Activated T-helper 1 cell treated with anti-CD3 and anti-CD28 coated beads, Interleukin-12 subunit alpha, Interleukin-12 subunit beta, Interleukin-2, Interleukin-4 antibody, amounts not matched to agents 30 ng/mL and 10 ng/mL and 1 ng/mL, durations not matched to agents 14 hours and 24 hours and 36 hours (primary cell): ENCODE results near the gene AUTS2. TPM values are rescaled to one million over a fixed set of nuclear protein-coding genes. Genes with fewer than 3 reads are reported as not detected.
A peak's percentile ranks its signal among the peaks of the same experiment; 100 is the strongest.
"Not testable (repeated sequence)": the region's sequence is repeated elsewhere in the genome, so short reads cannot be mapped to it uniquely, and the experiment has no call there.

ENCODE experiments used
- DNase-seq: peaks from one replicate; pipeline ENCODE4 v3.0.0; 2021; ENCODE audit warnings: low spot score
- H3K27ac Mint-ChIP-seq: one replicate; pipeline ENCODE4 v1.8.0; 2021; ENCODE audit warnings: mild to moderate bottlenecking, mixed read lengths
- H3K27me3 Mint-ChIP-seq: one replicate; pipeline ENCODE4 v1.8.0; 2022; ENCODE audit warnings: mild to moderate bottlenecking, moderate library complexity, mixed read lengths; ENCODE audit not compliant: insufficient read depth
- H3K36me3 Mint-ChIP-seq: one replicate; pipeline ENCODE4 v1.8.0; 2021; ENCODE audit warnings: low read depth, mixed read lengths
- H3K4me1 Mint-ChIP-seq: one replicate; pipeline ENCODE4 v1.8.0; 2021; ENCODE audit warnings: low read depth, mixed read lengths
- H3K4me3 Mint-ChIP-seq: one replicate; pipeline ENCODE4 v1.8.0; 2021; ENCODE audit warnings: mild to moderate bottlenecking, moderate library complexity, mixed read lengths
- H3K9me3 Mint-ChIP-seq: one replicate; pipeline ENCODE4 v1.8.0; 2021; ENCODE audit warnings: mixed read lengths
- intact Hi-C: fragments of 100-400 bp; cut with micrococcal nuclease; formaldehyde crosslinking; loops from one replicate; pipeline ENCODE4 v1.15.1; 2024
- total RNA-seq: library from RNA; stranded (reverse); gene quantifications from 2 replicates; pipeline ENCODE4 v1.2.3, GENCODE V29; 2022

The AUTS2 gene
- total RNA-seq, 1 donor from 2014 or later: 2.7 TPM

- intact Hi-C loops: no loop called here
- Mint-ChIP-seq H3K4me3 (no peak overlapping the region), H3K4me1 (no peaks in the 10 kb centered on the region), H3K36me3 (no peaks in the 10 kb centered on the region), H3K27me3 (no peaks in the 10 kb centered on the region), H3K9me3 (peaks cover 1% of the 10 kb centered on the region), H3K27ac (no peak overlapping the region)
- DNase-seq: no peak
These were observed 1214.2 kb downstream of the AUTS2 start for GRCh38 chr7:70812511-70812910.

- H3K36me3 Mint-ChIP-seq, H3K4me3 Mint-ChIP-seq, intact Hi-C loops: not testable (repeated sequence)
These were observed 1224.2 kb downstream of the AUTS2 start for GRCh38 chr7:70822490-70822889.

GRCh38 chr7:70829221-70830059 lies 1231.2 kb downstream of the AUTS2 start:
- Mint-ChIP-seq H3K4me3 (no peak overlapping the region), H3K36me3 (no peaks in the 10 kb centered on the region)
- intact Hi-C loops: loop anchor here (2.0 kb wide), 1 partner anchor 903 kb away; no protein-coding TSS in a partner anchor

More at GRCh38 chr7:70822490-70822889, 1224.2 kb downstream of the AUTS2 start:
- H3K4me1 Mint-ChIP-seq, DNase-seq, H3K27me3 Mint-ChIP-seq, H3K27ac Mint-ChIP-seq: not testable (repeated sequence)
- peaks cover 30% of the 10 kb centered on the region for H3K9me3 Mint-ChIP-seq

GRCh38 chr7:70830060-70830395 lies 1231.8 kb downstream of the AUTS2 start:
- Mint-ChIP-seq H3K36me3 (no peaks in the 10 kb centered on the region), H3K27me3 (no peaks in the 10 kb centered on the region), H3K9me3 (no peaks in the 10 kb centered on the region), H3K4me3 (no peak overlapping the region), H3K27ac (no peak overlapping the region), H3K4me1 (peaks cover 9% of the 10 kb centered on the region)
- no peak for DNase-seq
- intact Hi-C loops: no loop called here

More at GRCh38 chr7:70829221-70830059, 1231.2 kb downstream of the AUTS2 start:
- Mint-ChIP-seq H3K9me3 (no peaks in the 10 kb centered on the region), H3K27ac (no peak overlapping the region), H3K27me3 (no peaks in the 10 kb centered on the region), H3K4me1 (peaks cover 9% of the 10 kb centered on the region)
- peak; percentile 38 for DNase-seq

GRCh38 chr7:70830426-70830825 lies 1232.2 kb downstream of the AUTS2 start:
- intact Hi-C loops: no loop called here

GRCh38 chr7:70833726-70834125 lies 1235.5 kb downstream of the AUTS2 start:
- no peaks in the 10 kb centered on the region for H3K27me3 Mint-ChIP-seq
- DNase-seq: no peak
- no peak overlapping the region for H3K27ac Mint-ChIP-seq
- intact Hi-C loops: no loop called here
- no peaks in the 10 kb centered on the region for H3K9me3 Mint-ChIP-seq
- peaks cover 9% of the 10 kb centered on the region for H3K4me1 Mint-ChIP-seq
- H3K4me3 Mint-ChIP-seq: no peak overlapping the region
- H3K36me3 Mint-ChIP-seq: no peaks in the 10 kb centered on the region

More at GRCh38 chr7:70830426-70830825, 1232.2 kb downstream of the AUTS2 start:
- Mint-ChIP-seq H3K4me1 (peaks cover 9% of the 10 kb centered on the region), H3K9me3 (no peaks in the 10 kb centered on the region), H3K27me3 (no peaks in the 10 kb centered on the region), H3K27ac (no peak overlapping the region), H3K36me3 (no peaks in the 10 kb centered on the region), H3K4me3 (no peak overlapping the region)
- no peak for DNase-seq

- no peaks in the 10 kb centered on the region for H3K27me3 Mint-ChIP-seq
- intact Hi-C loops: no loop called here
- no peak overlapping the region for H3K27ac Mint-ChIP-seq
- DNase-seq: no peak
- no peak overlapping the region for H3K4me3 Mint-ChIP-seq
- no peaks in the 10 kb centered on the region for H3K9me3 Mint-ChIP-seq
- H3K36me3 Mint-ChIP-seq: no peaks in the 10 kb centered on the region
- H3K4me1 Mint-ChIP-seq: peaks cover 3% of the 10 kb centered on the region
These were observed 1236.1 kb downstream of the AUTS2 start for GRCh38 chr7:70834424-70834823.

GRCh38 chr7:70835658-70836057 lies 1237.4 kb downstream of the AUTS2 start:
- H3K9me3 Mint-ChIP-seq: no peaks in the 10 kb centered on the region
- H3K27ac Mint-ChIP-seq: no peak overlapping the region
- no peaks in the 10 kb centered on the region for H3K36me3 Mint-ChIP-seq
- DNase-seq: no peak
- intact Hi-C loops: no loop called here
- no peak overlapping the region for H3K4me3 Mint-ChIP-seq
- no peaks in the 10 kb centered on the region for H3K27me3 Mint-ChIP-seq
- no peaks in the 10 kb centered on the region for H3K4me1 Mint-ChIP-seq

GRCh38 chr7:70836279-70836678 lies 1238.0 kb downstream of the AUTS2 start:
- no peaks in the 10 kb centered on the region for H3K4me1 Mint-ChIP-seq
- H3K36me3 Mint-ChIP-seq: no peaks in the 10 kb centered on the region
- H3K9me3 Mint-ChIP-seq: no peaks in the 10 kb centered on the region
- intact Hi-C loops: no loop called here
- no peak for DNase-seq
- no peak overlapping the region for H3K27ac Mint-ChIP-seq
- no peaks in the 10 kb centered on the region for H3K27me3 Mint-ChIP-seq
- H3K4me3 Mint-ChIP-seq: no peak overlapping the region

- no peak overlapping the region for H3K4me3 Mint-ChIP-seq
- no peak overlapping the region for H3K27ac Mint-ChIP-seq
- no peaks in the 10 kb centered on the region for H3K27me3 Mint-ChIP-seq
- no peaks in the 10 kb centered on the region for H3K36me3 Mint-ChIP-seq
- no peaks in the 10 kb centered on the region for H3K4me1 Mint-ChIP-seq
- intact Hi-C loops: no loop called here
- no peak for DNase-seq
- H3K9me3 Mint-ChIP-seq: peaks cover 2% of the 10 kb centered on the region
These were observed 1238.7 kb downstream of the AUTS2 start for GRCh38 chr7:70836946-70837345.

- no peak overlapping the region for H3K4me3 Mint-ChIP-seq
- DNase-seq: no peak
- intact Hi-C loops: no loop called here
- no peaks in the 10 kb centered on the region for H3K36me3 Mint-ChIP-seq
- H3K4me1 Mint-ChIP-seq: no peaks in the 10 kb centered on the region
- H3K9me3 Mint-ChIP-seq: peaks cover 8% of the 10 kb centered on the region
- H3K27me3 Mint-ChIP-seq: no peaks in the 10 kb centered on the region
- H3K27ac Mint-ChIP-seq: no peak overlapping the region
These were observed 1239.3 kb downstream of the AUTS2 start for GRCh38 chr7:70837589-70837988.

- no peak for DNase-seq
- no peak overlapping the region for H3K4me3 Mint-ChIP-seq
- no peaks in the 10 kb centered on the region for H3K36me3 Mint-ChIP-seq
- H3K27ac Mint-ChIP-seq: no peak overlapping the region
- intact Hi-C loops: no loop called here
- H3K27me3 Mint-ChIP-seq: no peaks in the 10 kb centered on the region
- H3K4me1 Mint-ChIP-seq: no peaks in the 10 kb centered on the region
- peaks cover 15% of the 10 kb centered on the region for H3K9me3 Mint-ChIP-seq
These were observed 1240.1 kb downstream of the AUTS2 start for GRCh38 chr7:70838292-70838907.
